SH-SY5Y (cell line): Measurements from ENCODE around the gene LIM2.

ENCODE experiments used
- GATA2 ChIP-seq: IDR thresholded peaks from 2 replicates; pipeline ENCODE4 v1.6.1; 2011; ENCODE audit warnings: mild to moderate bottlenecking, low read depth, low read length
- GATA3 ChIP-seq: IDR thresholded peaks from 2 replicates; pipeline ENCODE4 v1.6.1; 2011; ENCODE audit warnings: low read depth, mild to moderate bottlenecking, low read length, moderate library complexity

- no peak for TF ChIP-seq GATA2
- no peak for TF ChIP-seq GATA3
Observed at GRCh38 chr19:51347209-51347928, 40.4 kb downstream of the LIM2 start.
